Rectal smooth muscle tissue (tissue), 1 donor: ENCODE results near the gene LEP.
"Not testable (repeated sequence)": the region's sequence is repeated elsewhere in the genome, so short reads cannot be mapped to it uniquely, and the experiment has no call there.

Source experiments
- H3K27ac ChIP-seq: one replicate; pipeline ENCODE4 v1.7.0; 2013; ENCODE audit warnings: low read depth, low read length, inconsistent platforms
- H3K27me3 ChIP-seq: one replicate; pipeline ENCODE4 v1.7.0; 2013; ENCODE audit warnings: low read length; ENCODE audit not compliant: control insufficient read depth, insufficient read depth
- H3K36me3 ChIP-seq: one replicate; pipeline ENCODE4 v1.7.0; 2013; ENCODE audit warnings: low read length; ENCODE audit not compliant: control insufficient read depth, insufficient read depth
- H3K4me1 ChIP-seq: one replicate; pipeline ENCODE4 v1.7.0; 2013; ENCODE audit warnings: low read length; ENCODE audit not compliant: control insufficient read depth, insufficient read depth
- H3K4me3 ChIP-seq: one replicate; pipeline ENCODE4 v1.7.0; 2013; ENCODE audit warnings: low read length
- H3K9ac ChIP-seq: one replicate; pipeline ENCODE4 v1.7.0; 2013; ENCODE audit warnings: low read length

LEP gene

GRCh38 chr7:128239146-128239545 is 1.9 kb upstream of the LEP start:
- H3K4me3 ChIP-seq, H3K27me3 ChIP-seq, H3K9ac ChIP-seq, H3K27ac ChIP-seq, H3K36me3 ChIP-seq, H3K4me1 ChIP-seq: not testable (repeated sequence)

DNA sequence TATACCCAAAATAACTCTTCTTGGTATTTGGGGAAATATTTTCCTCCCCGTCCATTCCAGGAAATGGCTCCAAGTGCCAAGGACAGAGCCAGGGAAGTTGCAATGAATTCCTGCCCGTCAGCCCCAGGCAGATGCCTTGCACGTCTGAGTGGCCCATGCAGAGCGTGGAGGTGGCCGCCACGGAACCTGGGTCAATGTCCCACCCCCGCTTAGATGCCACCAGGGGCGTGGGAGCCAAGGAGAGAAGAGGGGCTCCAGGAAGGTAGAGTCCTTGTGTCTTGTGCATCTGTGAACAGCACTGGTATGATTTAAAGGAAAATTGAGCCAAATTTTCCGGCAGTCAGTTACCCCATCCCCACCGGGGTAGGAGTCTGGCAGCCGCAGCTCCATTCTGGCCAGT is 1.6 kb downstream of the LEP start:
- H3K36me3 ChIP-seq, result no peaks in the 10 kb centered on the region
- no peak overlapping the region for H3K27ac ChIP-seq
- peaks cover 2% of the 10 kb centered on the region for H3K27me3 ChIP-seq
- H3K9ac ChIP-seq, result no peak overlapping the region
- no peak overlapping the region for H3K4me3 ChIP-seq
- H3K4me1 ChIP-seq, result no peaks in the 10 kb centered on the region

GRCh38 chr7:128243273-128243672 is 2.2 kb downstream of the LEP start:
- Histone ChIP-seq H3K27me3 (peaks cover 2% of the 10 kb centered on the region), H3K4me1 (no peaks in the 10 kb centered on the region), H3K36me3 (no peaks in the 10 kb centered on the region), H3K27ac (no peak overlapping the region), H3K9ac (no peak overlapping the region), H3K4me3 (no peak overlapping the region)

DNA sequence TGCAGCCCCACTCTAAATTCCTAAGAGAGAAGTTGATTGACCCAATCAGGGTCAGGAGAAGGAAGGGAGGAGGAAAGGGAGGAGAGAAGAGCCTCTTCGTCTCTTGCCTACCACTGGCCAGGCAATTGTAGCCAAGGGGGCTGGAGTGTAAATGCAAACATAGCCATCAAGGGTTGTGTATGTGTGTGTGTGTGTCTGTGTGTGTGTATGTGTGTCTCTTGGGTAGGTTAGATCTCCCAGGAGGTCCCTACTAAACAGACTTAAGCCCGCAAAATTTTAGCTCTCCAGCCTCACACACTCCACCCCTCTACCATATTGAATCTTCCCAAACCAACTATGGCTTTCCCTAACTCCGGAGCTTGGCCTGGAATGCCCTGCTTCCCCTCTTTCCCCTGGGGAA is 3.8 kb downstream of the LEP start:
- Histone ChIP-seq H3K4me1 (no peaks in the 10 kb centered on the region), H3K27ac (no peak overlapping the region), H3K36me3 (no peaks in the 10 kb centered on the region), H3K9ac (no peak overlapping the region), H3K4me3 (no peak overlapping the region), H3K27me3 (peaks cover 2% of the 10 kb centered on the region)

- H3K36me3 ChIP-seq, result no peaks in the 10 kb centered on the region
- H3K4me1 ChIP-seq, result no peaks in the 10 kb centered on the region
- H3K4me3 ChIP-seq, result no peak overlapping the region
- H3K9ac ChIP-seq, result no peak overlapping the region
- H3K27me3 ChIP-seq, result peaks cover under 1% of the 10 kb centered on the region
- no peak overlapping the region for H3K27ac ChIP-seq
These were observed 6.0 kb downstream of the LEP start for GRCh38 chr7:128247108-128247507.

DNA sequence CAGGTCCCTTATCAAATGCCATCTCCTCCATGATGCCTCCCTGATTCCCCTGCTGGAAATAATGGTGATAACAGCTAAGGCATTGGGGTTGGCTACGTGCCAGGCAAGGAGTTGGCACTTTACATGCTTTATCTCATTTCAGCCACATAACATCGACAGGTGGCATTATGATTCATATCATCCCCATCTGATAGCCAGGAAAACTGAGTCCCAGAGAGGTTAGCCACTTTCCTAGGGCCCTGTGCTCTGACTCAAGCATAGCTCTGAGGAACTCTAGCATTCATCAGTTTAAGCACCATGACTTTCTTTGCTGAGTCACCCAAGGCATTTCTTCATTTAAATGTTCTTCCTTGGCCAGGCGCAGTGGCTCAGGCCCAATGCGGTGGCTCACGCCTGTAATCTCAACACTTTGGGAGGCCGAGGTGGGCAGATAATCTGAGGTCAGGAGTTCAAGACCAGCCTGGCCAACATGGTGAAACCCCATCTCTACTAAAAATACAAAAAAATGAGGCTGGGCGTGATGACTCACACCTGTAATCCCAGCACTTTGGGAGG is 6.6 kb downstream of the LEP start:
- no peak overlapping the region for H3K27ac ChIP-seq
- no peaks in the 10 kb centered on the region for H3K36me3 ChIP-seq
- H3K9ac ChIP-seq, result no peak overlapping the region
- H3K27me3 ChIP-seq, result no peaks in the 10 kb centered on the region
- H3K4me3 ChIP-seq, result no peak overlapping the region
- H3K4me1 ChIP-seq, result no peaks in the 10 kb centered on the region

DNA sequence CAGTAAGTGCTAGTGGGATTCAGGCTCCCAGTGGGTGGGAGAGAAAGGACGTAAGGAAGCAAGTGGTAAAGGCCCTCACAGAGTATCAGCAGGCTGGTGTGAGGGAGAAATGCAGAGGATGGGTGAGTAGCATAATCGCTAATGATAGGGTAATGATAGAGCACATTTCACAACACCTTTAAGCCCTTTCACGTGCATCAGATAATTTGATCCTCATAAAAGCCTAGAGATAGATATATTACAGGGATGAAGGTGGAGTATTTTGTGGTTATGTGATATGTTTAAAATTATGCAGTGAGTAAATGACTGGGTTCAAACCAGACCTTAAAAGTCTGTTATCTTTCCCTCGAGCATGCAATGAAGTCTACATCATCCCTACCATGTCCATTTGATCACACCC is 10.3 kb downstream of the LEP start:
- H3K9ac ChIP-seq, result no peak overlapping the region
- no peak overlapping the region for H3K4me3 ChIP-seq
- no peaks in the 10 kb centered on the region for H3K4me1 ChIP-seq
- H3K36me3 ChIP-seq, result no peaks in the 10 kb centered on the region
- no peak overlapping the region for H3K27ac ChIP-seq
- H3K27me3 ChIP-seq, result no peaks in the 10 kb centered on the region

GRCh38 chr7:128253701-128254100 is 12.6 kb downstream of the LEP start:
- Histone ChIP-seq H3K4me1 (no peaks in the 10 kb centered on the region), H3K27me3 (no peaks in the 10 kb centered on the region), H3K9ac (no peak overlapping the region), H3K36me3 (no peaks in the 10 kb centered on the region), H3K4me3 (no peak overlapping the region), H3K27ac (no peak overlapping the region)

GRCh38 chr7:128254470-128254869 is 13.4 kb downstream of the LEP start:
- H3K36me3 ChIP-seq, result no peaks in the 10 kb centered on the region
- H3K4me1 ChIP-seq, result no peaks in the 10 kb centered on the region
- H3K9ac ChIP-seq, result no peak overlapping the region
- no peaks in the 10 kb centered on the region for H3K27me3 ChIP-seq
- H3K4me3 ChIP-seq, result no peak overlapping the region
- no peak overlapping the region for H3K27ac ChIP-seq

DNA sequence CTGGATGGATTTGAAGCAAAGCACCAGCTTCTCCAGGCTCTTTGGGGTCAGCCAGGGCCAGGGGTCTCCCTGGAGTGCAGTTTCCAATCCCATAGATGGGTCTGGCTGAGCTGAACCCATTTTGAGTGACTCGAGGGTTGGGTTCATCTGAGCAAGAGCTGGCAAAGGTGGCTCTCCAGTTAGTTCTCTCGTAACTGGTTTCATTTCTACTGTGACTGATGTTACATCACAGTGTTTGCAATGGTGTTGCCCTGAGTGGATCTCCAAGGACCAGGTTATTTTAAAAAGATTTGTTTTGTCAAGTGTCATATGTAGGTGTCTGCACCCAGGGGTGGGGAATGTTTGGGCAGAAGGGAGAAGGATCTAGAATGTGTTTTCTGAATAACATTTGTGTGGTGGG is 14.2 kb downstream of the LEP start:
- Histone ChIP-seq H3K9ac (no peak overlapping the region), H3K36me3 (no peaks in the 10 kb centered on the region), H3K4me3 (no peak overlapping the region), H3K27me3 (no peaks in the 10 kb centered on the region), H3K27ac (no peak overlapping the region), H3K4me1 (no peaks in the 10 kb centered on the region)

- Histone ChIP-seq H3K9ac (no peak overlapping the region), H3K27me3 (no peaks in the 10 kb centered on the region), H3K4me3 (no peak overlapping the region), H3K27ac (no peak overlapping the region), H3K4me1 (no peaks in the 10 kb centered on the region), H3K36me3 (no peaks in the 10 kb centered on the region)
These were observed 16.4 kb downstream of the LEP start for GRCh38 chr7:128257458-128257857.

GRCh38 chr7:128259131-128260061 is 18.3 kb downstream of the LEP start:
- no peak overlapping the region for H3K27ac ChIP-seq
- H3K4me1 ChIP-seq, result no peaks in the 10 kb centered on the region
- no peaks in the 10 kb centered on the region for H3K27me3 ChIP-seq
- no peak overlapping the region for H3K4me3 ChIP-seq
- H3K36me3 ChIP-seq, result no peaks in the 10 kb centered on the region
- H3K9ac ChIP-seq, result no peak overlapping the region
